GOT3 (cell line): ENCODE measurements around the gene PDE6H.

Experiments
- DNase-seq: peaks from one replicate; lab custom pipeline; 2025; ENCODE audit warnings: mixed read lengths; lab: John Stamatoyannopoulos, UW

The PDE6H gene

GRCh38 chr12:15001733-15002382 lies 29.0 kb downstream of the PDE6H start:
- DNase-seq = no peak

- no peak for DNase-seq
These were observed 31.6 kb downstream of the PDE6H start for GRCh38 chr12:15004421-15004820.

- DNase-seq = no peak
These were observed 32.2 kb downstream of the PDE6H start for GRCh38 chr12:15005064-15005463.

GRCh38 chr12:15007551-15007950 lies 34.7 kb downstream of the PDE6H start:
- DNase-seq = no peak

- DNase-seq = no peak
These were observed 38.3 kb downstream of the PDE6H start for GRCh38 chr12:15011162-15011561.

- DNase-seq = no peak
These were observed 40.9 kb downstream of the PDE6H start for GRCh38 chr12:15013634-15014179.

DNA sequence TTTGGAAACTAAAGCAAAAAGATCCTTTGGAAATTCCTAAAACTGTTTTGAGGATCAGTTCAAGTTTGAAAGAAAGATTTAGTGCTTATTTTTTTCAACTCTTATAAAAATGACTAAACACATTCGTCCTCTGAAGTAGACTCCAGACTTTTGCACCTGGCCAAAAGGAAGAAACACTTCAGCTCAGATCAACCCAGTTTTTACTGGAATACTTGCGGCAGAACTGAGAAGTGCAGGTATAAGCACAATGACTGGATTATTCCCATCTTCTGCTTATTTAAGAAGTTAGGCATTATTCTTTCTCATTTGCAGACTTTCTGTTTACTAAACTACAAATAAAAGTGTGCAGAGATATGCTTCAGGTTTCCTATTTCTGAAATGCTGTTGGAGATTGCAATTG lies 41.9 kb downstream of the PDE6H start:
- no peak for DNase-seq

- DNase-seq = no peak
These were observed 42.3 kb downstream of the PDE6H start for GRCh38 chr12:15015121-15015520.

DNA sequence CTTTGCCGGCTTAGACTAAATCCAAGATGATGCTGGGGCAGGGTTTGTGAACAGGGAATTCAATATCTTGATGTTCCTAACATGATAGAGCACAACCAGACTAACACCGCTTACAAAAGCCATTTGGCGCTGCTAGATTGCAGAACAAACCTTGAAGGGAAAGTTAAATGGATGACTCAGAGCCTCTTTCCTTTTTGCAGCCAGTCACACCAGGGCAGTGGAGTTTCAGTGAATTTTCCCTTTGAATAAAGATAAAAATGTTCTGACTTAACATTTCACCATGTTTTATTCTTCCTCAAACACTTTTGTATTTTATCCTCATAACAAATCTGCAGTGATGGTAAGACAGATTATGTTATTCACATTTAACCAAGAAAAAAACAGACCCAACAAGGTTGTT lies 47.3 kb downstream of the PDE6H start:
- DNase-seq = no peak
